Measurements from ENCODE around the gene LAMA4.

The LAMA4 gene

DNA sequence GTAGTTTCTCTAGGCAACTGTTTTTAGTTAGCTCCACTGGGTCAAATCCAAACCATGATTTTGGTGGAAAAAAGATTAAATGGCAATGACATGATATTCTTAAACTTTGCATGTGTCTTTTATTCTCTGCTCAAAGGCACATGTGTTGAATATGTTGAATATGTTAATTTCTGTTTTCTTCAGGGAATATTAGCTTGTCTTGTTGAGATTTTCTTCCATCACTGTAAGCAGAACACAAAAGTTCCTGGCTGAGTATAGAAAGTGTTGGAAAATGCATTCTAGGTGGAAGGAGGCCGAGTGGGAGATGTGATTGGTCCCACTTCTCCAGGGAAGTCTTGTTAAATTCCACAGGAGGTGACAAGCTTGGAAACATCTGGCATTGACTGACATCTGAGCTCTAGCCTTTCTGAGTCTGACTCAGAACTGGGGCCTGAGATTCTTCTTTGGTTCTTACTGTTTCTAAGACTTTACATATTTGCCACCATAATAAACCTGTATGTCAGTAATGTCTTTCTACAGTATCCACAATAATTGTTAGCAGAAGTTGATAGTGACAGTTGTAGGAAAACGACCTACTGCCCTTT lies 81.1 kb downstream of the LAMA4 start:
- DNase-seq (ENCODE audit: low read depth, low spot score) = no peak
- no peak overlapping the region for H3K4me3 ChIP-seq (ENCODE audit: low read length)

DNA sequence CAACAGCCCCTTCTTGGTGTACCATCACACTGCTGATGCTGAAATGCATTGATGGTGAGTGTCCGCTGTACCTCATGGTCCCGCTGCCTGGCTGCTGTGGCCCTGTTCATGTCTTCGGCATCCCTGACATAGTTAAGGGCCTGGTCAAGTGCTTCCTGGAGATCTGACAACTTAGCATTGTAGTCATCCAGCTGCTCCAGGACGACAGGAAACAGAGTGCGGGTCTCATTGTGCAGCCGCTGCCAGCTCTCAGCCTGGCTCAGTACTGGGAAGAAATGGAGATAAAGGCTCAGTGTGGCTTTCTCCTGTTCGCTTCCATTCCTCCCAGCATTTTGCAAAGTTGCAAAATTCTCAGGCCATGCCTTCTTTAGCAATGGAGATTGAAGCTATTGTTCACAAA lies 81.8 kb downstream of the LAMA4 start:
- H3K4me3 ChIP-seq (ENCODE audit: low read length) = no peak overlapping the region
- DNase-seq (ENCODE audit: low read depth, low spot score) = no peak

DNA sequence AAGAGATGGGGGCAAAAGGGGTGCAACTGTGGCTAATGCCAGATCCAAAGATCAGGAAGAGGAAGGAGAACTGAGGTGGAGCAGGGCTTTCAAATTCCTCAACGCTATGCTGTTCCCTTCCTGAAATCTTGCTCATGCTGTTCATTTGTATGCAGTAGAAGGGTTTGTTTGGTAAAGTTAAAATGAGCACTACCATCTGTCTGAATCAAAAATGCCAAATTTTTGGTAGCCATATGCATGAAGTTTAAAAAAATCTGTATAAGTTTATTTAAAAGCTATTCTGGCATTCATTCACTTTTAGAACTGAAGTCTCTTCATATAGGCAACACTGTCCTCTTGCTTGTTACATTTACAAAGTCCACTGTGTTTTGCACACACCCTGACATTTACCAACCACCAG lies 84.8 kb downstream of the LAMA4 start:
- no peak for DNase-seq (ENCODE audit: low read depth, low spot score)
- H3K4me3 ChIP-seq (ENCODE audit: low read length) = no peak overlapping the region

DNA sequence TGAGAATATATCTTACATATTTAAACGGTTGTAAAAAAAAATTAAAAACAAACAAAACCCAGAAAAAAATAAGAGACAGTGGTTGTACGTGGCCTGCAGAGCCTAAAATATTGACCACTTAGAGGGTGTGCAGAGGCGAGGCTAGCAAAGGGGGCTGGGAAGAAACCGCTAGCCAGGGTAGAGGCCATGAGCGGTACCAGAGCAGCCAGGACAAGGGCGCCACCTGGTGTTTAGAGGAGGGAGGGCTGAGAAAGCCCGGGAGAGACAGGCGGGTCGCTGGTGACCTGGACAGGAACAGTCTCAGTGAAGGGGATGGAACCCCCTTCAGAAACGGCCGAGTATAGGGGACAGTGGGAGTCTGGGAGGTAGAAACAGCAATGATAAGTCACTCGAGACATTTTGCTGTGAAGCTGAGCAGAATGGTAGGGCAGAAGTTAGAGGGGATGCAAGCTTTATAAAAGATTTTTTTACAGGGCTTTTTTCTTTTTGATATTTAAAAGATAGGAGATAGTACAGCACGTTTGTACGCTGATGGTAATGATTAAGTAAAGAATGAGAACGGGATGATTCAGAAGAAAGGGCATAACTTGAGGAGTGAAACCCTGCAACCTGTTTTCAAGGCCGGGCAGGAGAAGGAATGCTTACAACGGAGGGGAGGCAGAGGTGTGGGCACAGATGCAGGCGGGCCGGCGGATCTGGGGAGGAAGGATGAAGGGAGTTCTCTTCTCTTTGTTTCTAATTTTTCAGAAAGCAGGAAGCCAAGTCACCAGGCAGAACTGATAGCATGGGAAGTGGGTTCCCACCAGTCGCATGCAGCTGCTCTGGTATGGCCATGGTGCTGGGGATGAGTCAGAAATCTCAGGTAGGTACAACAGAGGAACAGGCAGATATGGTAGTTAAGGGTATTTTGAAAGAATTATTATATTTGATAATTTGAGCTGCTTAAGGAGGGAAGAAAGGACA lies 90.8 kb downstream of the LAMA4 start:
- 0 out of 2 replicates have a peak overlapping the region, but pooled peaks have one; percentile 1 for H3K4me3 ChIP-seq (ENCODE audit: low read length)
- peak; percentile 60 for DNase-seq (ENCODE audit: low read depth, low spot score)

DNA sequence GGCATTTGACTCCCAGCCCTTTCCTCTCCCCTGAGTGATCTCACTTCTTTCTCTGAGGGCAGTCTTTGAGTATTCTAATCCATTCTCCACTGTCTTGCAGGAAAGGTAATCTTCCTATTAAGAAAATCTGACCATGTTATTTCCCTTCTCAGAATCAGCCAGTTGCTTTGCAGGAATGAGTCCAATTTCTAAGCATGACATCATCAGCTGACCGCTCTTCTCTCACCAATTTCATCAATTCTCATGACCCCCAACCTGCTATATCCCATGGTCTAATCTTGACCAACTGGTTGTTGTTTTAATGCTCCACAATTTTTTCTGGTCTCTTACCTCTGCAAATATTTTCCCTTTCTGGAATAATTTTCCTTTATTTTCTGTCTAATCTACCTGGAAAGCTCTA lies 93.6 kb downstream of the LAMA4 start:
- no peak overlapping the region for H3K4me3 ChIP-seq (ENCODE audit: low read length)
- DNase-seq (ENCODE audit: low read depth, low spot score) = no peak

DNA sequence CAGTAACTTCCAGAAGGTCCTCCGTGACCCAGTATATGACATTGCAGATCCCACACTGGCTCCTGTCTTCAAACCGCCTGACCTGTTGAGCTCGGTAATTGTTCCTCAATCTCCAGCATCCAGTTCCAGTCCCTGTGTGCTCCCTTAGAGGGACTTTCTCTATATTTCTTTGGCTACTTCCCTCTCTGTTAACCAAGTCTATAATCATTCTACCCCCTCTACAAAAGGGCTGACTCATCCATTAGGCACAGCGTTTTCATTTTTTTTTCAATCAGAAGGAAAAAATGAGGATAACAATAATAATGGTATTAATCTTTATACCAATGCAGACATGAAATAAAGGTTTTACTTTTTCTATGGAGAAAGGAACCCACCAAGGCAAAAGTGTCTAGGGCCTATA lies 97.7 kb downstream of the LAMA4 start:
- no peak overlapping the region for H3K4me3 ChIP-seq (ENCODE audit: low read length)
- DNase-seq (ENCODE audit: low read depth, low spot score) = no peak

DNA sequence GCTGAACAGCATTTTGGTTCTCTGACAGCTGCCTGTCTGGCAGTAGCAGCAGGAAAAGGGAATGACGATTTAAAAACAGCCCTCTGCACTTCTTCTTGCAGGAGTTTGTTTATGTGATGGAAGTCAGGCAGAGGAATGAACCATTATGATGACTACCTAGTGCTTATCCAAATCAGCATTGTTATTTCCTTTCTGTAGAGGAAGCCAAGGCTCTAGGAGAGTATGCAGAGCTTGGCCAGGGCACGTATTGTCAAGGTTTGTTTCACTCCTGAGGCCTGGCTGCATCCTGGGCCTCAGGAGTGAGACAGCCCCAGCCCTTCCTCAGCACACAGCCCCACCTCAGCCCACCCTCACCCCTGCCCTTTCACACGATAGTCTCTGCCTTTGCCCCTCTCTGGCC lies 98.5 kb downstream of the LAMA4 start:
- no peak for DNase-seq (ENCODE audit: low read depth, low spot score)

DNA sequence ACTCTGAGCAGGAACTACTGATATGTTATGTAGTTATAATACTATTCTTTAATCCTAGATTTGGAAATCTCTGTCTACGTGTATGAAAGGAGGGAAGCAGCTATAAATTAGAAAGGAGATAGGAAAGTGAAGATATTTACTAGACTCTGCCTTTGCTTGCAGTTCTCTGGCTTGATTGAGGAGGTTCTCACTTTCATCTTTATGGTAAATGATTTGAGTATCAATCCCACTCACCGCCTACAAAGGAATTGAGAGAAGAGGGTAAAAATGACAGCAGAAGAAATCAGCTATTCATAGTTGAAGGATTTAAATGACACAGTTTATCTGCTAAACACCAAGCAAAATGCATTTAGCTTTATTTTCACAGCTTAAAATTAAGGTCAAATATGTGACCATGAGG lies 99.7 kb downstream of the LAMA4 start:
- H3K4me3 ChIP-seq (ENCODE audit: low read length) = no peak overlapping the region

More for the DNA sequence above, 98.5 kb downstream of the LAMA4 start:
- H3K4me3 ChIP-seq (ENCODE audit: low read length) = no peak overlapping the region

DNA sequence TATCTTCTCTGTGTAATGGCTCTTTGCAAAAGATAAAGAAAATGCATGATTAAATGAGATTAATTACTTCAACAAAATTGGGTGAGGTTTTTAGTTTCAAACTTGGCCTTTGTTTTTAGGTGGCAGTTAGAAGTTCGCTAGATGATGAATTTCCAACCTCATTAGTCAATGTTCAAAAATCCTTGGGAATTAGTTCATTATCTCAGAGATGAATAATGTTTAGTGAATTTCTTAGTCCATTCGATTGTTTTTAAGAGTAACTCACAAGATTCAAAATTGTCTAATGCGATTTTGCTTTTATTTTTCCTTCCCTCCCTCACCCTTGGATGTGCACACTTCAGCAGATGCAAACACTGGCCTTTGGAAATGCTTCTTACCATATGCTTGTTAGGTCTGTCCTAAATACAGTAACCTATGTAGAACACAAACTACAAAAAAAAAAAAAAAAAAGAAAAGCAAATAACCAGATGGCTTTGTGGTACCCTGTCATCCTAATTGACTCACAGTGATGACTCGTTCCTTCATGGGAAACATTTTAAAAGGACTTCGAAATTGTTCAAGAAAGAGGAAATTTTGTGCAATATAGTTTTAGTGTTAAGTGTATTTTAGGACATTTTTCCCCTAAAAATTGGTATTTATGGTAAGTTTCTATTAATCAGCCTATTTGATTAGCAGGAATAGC lies 100.3 kb downstream of the LAMA4 start:
- no peak overlapping the region for H3K4me3 ChIP-seq (ENCODE audit: low read length)
- no peak for DNase-seq (ENCODE audit: low read depth, low spot score)

More for the DNA sequence above, 99.7 kb downstream of the LAMA4 start:
- DNase-seq (ENCODE audit: low read depth, low spot score) = no peak

DNA sequence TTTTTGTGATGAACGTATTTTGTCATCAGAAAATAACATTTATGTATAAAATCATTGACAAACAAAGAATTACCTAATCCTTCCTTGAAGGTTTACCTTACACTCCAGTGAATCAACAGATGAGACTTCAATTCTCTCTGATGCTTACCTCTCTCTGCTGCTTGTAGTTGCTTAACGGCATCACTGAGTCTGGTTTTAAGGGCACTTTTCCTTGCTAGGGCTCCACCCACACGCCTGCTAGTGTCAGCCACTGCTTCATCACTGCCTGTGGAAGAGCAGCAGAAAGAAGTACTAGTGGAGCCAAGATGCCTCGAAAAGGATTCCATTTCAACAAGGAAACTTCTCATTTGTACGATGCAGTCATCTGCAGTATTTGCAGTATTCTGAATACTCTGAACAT lies 104.0 kb downstream of the LAMA4 start:
- DNase-seq (ENCODE audit: low read depth, low spot score) = no peak
- no peak overlapping the region for H3K4me3 ChIP-seq (ENCODE audit: low read length)

DNA sequence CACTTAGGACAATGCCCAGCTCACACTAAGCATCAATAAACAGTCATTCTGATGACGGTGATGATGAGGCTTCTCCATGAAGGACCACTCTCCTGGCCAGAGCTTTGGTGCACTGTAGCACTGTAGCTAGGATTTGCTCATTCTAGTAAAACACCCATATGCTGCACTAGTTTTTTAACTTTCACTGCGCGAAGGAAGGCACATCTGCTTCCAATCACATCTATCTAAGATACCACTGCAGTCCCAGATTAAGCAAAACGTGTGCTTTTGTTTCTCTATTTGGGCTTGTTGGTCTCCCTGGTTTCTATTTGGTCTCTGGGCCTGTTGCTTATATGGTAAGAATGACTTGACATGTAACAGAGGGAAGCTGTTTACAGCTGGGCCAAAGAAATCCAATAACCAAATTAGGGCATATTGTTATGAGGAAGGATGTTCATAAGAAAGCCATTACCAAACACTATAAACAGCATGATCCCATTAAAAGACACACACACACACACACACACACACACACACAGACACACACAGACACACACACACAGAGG lies 104.6 kb downstream of the LAMA4 start:
- H3K4me3 ChIP-seq (ENCODE audit: low read length) = no peak overlapping the region
- no peak for DNase-seq (ENCODE audit: low read depth, low spot score)

DNA sequence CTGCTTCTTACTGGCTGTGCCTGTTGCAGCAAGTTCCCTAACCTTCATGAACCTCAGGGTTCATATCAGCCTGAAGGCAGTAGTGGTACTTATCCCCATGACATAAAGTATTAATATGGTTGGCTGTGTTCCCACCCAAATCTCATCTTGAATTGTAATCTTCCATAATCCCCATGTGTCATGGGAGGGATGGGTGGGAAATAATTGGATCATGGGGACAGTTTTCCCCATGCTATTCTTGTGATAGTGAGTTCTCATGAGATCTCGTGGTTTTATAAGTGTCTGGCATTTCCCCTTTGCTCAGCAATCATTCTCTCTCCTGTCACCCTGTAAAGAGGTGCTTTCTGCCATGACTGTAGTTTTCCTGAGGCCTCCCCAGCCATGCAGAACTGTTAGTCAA lies 105.1 kb downstream of the LAMA4 start:
- no peak for DNase-seq (ENCODE audit: low read depth, low spot score)
- H3K4me3 ChIP-seq (ENCODE audit: low read length) = no peak overlapping the region

DNA sequence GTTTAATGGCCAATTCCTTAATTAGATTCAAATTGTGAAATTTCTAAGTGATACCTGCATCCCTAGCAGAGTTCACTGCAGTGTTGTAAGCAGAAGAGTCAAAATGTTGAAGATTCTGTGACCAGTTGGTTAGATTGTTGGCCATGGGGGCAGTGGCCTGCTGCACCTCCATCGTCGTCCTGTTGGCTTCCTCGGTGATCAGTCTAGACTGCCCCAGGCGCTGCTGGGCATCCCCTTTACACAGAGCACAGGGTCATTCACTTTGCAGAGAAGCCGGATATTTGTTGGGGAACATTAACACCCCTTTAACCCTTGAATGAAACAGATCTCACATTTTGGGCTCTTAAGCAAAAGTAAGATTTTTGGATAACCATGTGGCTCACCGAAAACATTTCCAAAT lies 106.3 kb downstream of the LAMA4 start:
- DNase-seq (ENCODE audit: low read depth, low spot score) = no peak
- H3K4me3 ChIP-seq (ENCODE audit: low read length) = no peak overlapping the region

DNA sequence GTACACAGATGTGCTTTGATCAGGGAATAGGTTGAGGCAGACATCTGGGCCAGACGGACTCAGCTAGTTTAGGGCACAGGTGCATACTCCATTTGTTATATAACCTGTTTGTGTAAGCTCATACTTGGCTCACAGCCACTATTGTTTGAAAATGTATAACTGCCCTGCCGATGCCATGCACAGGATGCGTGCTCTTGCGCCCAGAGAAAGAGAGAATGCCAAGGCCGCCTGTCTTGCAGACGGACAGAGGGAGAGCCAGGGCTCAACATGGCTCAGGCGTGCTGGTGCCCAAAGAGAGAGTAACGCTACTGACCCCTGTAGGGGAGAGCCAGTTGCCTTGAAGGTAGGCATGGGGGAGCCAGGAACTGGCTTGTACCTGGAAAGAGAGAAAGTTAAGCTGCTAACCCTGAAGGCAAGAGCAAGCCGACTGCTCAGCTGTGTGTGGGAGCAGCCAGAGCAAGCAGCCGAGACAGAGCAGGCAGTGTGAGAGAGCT lies 109.2 kb downstream of the LAMA4 start:
- H3K4me3 ChIP-seq (ENCODE audit: low read length) = no peak overlapping the region
- no peak for DNase-seq (ENCODE audit: low read depth, low spot score)

DNA sequence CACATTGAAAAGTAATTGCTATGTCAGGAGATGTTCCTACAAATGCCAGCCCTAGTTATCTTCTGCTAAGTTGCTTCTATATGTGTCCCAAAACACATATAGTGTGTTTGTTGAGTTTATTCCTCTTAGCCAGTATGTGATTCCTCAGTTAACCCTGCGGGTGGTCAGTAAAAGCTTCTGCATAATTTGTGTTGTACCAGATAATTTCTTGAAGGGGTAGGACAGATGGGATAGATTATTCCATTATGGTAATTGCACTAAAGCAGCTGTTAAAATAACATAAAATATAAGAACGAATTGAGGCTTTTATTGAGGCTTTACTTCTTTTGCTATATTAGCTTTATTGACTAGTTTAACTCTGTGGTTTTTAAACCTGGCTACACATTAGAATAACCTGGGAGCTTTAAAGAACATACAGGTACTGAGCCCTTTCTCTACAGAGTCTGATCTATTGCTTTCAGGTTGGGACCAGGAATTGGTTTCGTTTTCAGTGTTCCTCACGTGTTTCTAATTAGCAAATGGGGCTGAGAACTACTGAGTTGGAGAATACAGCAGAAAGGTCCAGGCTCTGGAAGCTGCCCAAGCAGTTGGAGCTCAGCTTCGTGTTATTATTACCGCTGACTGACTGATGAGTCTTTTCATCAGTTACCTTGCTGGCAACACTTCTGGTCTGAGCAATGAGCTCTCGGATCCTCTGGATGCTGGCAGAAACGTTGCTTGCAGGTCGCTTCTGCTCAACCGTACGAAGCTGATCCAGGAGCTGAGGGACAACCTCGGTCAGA lies 110.0 kb downstream of the LAMA4 start:
- DNase-seq (ENCODE audit: low read depth, low spot score) = peak; percentile 4
- H3K4me3 ChIP-seq (ENCODE audit: low read length) = no peak overlapping the region

DNA sequence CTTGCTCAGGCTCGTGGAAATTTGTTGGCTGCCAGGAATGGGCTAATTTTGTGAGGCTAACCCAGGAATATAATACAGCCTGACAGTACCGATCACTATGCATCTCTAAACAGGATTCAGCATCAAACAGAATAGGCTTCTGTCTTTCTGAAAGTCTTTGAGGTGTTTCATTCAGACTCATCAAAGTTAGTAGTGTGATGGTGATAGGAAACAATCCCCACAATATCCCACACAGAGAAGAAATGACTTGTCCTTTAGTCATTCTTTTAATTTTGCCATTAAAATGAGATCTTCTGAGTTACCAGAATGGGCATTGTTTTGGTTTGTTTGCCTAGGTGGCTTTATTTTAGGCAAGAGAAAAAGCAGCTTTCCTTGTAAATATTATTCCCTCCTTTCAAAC lies 112.7 kb downstream of the LAMA4 start:
- no peak for DNase-seq (ENCODE audit: low read depth, low spot score)
- no peak overlapping the region for H3K4me3 ChIP-seq (ENCODE audit: low read length)

DNA sequence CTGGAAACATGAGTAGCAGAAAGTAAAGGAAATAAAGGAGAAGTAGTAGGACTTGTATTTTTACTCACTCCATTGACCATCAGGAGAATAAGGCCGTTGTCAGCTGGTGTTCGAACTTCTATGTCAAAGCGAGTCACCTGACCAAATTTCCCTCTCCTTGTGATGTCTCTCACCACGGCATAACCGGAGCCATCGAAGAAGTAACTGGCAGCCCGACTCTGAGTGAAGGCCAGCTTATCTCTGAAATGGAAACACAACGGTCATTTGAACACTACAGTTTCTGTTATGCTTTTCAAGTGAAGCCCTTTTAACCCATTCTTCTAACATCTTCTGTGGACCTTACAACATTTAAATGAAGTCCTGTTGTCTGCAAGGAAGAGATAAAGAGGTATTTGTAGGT lies 115.3 kb downstream of the LAMA4 start:
- DNase-seq (ENCODE audit: low read depth, low spot score) = no peak
- H3K4me3 ChIP-seq (ENCODE audit: low read length) = no peak overlapping the region

DNA sequence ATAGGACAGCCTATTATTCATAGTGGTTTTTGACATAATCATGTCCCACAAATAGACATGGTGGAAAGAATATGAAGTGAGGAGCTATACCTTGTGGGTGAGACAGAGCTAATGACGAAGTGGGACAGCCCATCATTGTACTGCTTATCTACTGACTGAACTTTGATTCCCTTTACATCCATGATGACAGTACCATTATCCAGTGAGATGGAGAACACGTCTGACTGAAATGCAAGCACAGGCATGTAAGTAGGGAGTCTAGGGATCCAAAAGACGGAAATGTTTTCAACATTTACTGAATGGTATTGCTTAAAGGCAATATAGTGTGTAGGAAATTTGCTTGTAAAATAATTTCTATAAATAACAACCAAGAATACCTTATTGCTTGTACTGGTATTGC lies 123.5 kb downstream of the LAMA4 start:
- no peak for DNase-seq (ENCODE audit: low read depth, low spot score)
- no peak overlapping the region for H3K4me3 ChIP-seq (ENCODE audit: low read length)

DNA sequence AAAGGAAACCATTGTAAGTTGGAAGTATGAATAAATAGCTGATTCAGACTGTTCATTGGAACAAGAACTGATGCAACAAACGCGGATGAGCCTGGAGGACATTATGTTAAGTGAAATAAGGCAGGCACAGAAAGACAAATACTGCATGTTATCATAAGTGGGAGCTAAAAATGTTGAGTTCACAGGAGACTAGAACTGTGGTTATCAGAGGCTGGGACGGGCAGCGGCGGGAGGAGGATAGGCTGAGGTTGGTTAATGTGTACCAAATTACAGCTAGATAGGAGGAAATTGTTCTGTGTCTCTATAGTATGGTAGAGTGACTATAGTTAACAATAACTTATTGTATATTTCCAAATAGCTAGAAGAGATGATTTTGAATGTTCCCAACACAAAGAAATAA lies 126.2 kb downstream of the LAMA4 start:
- DNase-seq (ENCODE audit: low read depth, low spot score) = no peak
- H3K4me3 ChIP-seq (ENCODE audit: low read length) = no peak overlapping the region

All from Jurkat, Clone E6-1 (cell line).